ENCODE results near the gene MAPK10.

GRCh38 chr4:86223472-86223871 lies 136.4 kb downstream of the MAPK10 start:
- TF ChIP-seq CTCF (conservative IDR thresholded peaks at IDR 0.05) (peak; percentile 58), ZFX (IDR thresholded peaks at IDR 0.05) (no peak)

Measured in C4-2B (cell line).